Panc1 (cell line): Measurements from ENCODE around the gene FAM13A. TPM values are rescaled to one million over a fixed set of nuclear protein-coding genes. Genes with fewer than 3 reads are reported as not detected.
A peak's percentile ranks its signal among the peaks of the same experiment; 100 is the strongest.

ENCODE experiments used
- ATAC-seq: fragments of 200-7000 bp; cut with Tn5 transposase; 2 replicates; pipeline ENCODE4 v1.9.1; 2020; ENCODE audit warnings: mild to moderate bottlenecking, moderate library complexity
- BruUV-seq: library from RNA; stranded (reverse); fragments of 400-500 nt; replicated peaks from 2 replicates; lab custom pipeline; 2021; lab: Mats Ljungman, UMichigan
- CTCF ChIA-PET: fragments of 300-600 bp; sonication (Branson Sonifier 250); formaldehyde crosslinking; loops from one replicate; lab custom pipeline; 2022; ENCODE audit warnings: antibody characterized with exemption; lab: Charles Lee
- POLR2A ChIA-PET: fragments of 300-600 bp; sonication (Branson Sonifier 250); formaldehyde crosslinking; loops from one replicate; lab custom pipeline; 2022; ENCODE audit warnings: antibody characterized with exemption; lab: Charles Lee
- DNase-seq: peaks from one replicate; pipeline ENCODE4 v3.0.0-alpha.2; 2010; ENCODE audit warnings: low read depth, low spot score
- H3K27ac ChIP-seq: 2 replicates; pipeline ENCODE4 v1.5.1; 2011; ENCODE audit warnings: mild to moderate bottlenecking, low read length, inconsistent platforms
- H3K27me3 ChIP-seq: fragments of 200-500 bp; sonication (Bioruptor generic); 2 replicates; pipeline ENCODE4 v1.6.0; 2014; ENCODE audit warnings: low read length, inconsistent platforms; ENCODE audit not compliant: control insufficient read depth, insufficient read depth
- H3K36me3 ChIP-seq: fragments of 200-500 bp; sonication (Bioruptor generic); 2 replicates; pipeline ENCODE4 v1.5.1; 2014; ENCODE audit warnings: inconsistent platforms, mild to moderate bottlenecking, low read length, moderate library complexity; ENCODE audit not compliant: control insufficient read depth, insufficient read depth
- H3K4me1 ChIP-seq: 2 replicates; pipeline ENCODE4 v1.5.1; 2011; ENCODE audit warnings: inconsistent platforms, mild to moderate bottlenecking, low read length, moderate library complexity; ENCODE audit not compliant: control insufficient read depth, insufficient read depth
- H3K4me3 ChIP-seq, 2 experiments: 2 replicates each; pipeline ENCODE4 v1.5.1; 2011 to 2012; ENCODE audit warnings: low read depth in 2 of 2, low read length in 2 of 2, mild to moderate bottlenecking in 2 of 2, inconsistent platforms in 1 of 2, moderate library complexity in 1 of 2
- H3K9me3 ChIP-seq: fragments of 200-500 bp; sonication (Bioruptor generic); 2 replicates; pipeline ENCODE4 v1.5.1; 2014; ENCODE audit warnings: low read depth, mild to moderate bottlenecking, inconsistent platforms, low read length, moderate library complexity; ENCODE audit not compliant: control insufficient read depth, insufficient read depth
- CTCF ChIP-seq: fragments of 450-650 bp; IDR thresholded peaks from 2 replicates; pipeline ENCODE4 v1.5.1; 2017; ENCODE audit warnings: mild to moderate bottlenecking
- POLR2AphosphoS5 ChIP-seq: IDR thresholded peaks from 2 replicates; pipeline ENCODE4 v1.6.1; 2012; ENCODE audit warnings: mild to moderate bottlenecking, low read depth, low read length, moderate library complexity
- REST ChIP-seq, 2 experiments: IDR thresholded peaks; 2 replicates each; pipeline ENCODE4 v1.6.1; 2011 to 2012; ENCODE audit warnings: low read depth in 2 of 2, control low read depth in 1 of 2, low read length in 1 of 2, mild to moderate bottlenecking in 1 of 2, moderate library complexity in 1 of 2; ENCODE audit not compliant: insufficient read depth in 1 of 2
- SIN3A ChIP-seq: IDR thresholded peaks from 2 replicates; pipeline ENCODE4 v1.6.1; 2012; ENCODE audit warnings: low read depth, mild to moderate bottlenecking, low read length, moderate library complexity, borderline replicate concordance; ENCODE audit not compliant: insufficient read depth
- TCF7L2 ChIP-seq: IDR thresholded peaks from 2 replicates; pipeline ENCODE4 v1.6.1; 2011; ENCODE audit warnings: mild to moderate bottlenecking, low read depth, low read length, inconsistent platforms
- in situ Hi-C: cut with HindIII; loops from 2 replicates; pipeline ENCODE4 v1.10.0; 2016; ENCODE audit warnings: low sequenced_read_pairs, low pct_unique_long_range_greater_than_20kb
- intact Hi-C: fragments of 100-400 bp; cut with micrococcal nuclease; formaldehyde crosslinking; loops from one replicate; pipeline ENCODE4 v1.10.0; 2022; ENCODE audit not compliant: unreplicated experiment
- total RNA-seq: library from RNA; stranded (reverse); gene quantifications from one replicate; pipeline ENCODE4 v1.2.1, GENCODE V29; 2021; ENCODE audit not compliant: unreplicated experiment

The FAM13A gene
- total RNA-seq, 1 experiment from 2014 or later = 5.8 TPM

GRCh38 chr4:88706574-88706973 lies 350.4 kb downstream of the FAM13A start:
- in situ Hi-C loops (no loop called here), intact Hi-C loops (loop anchor here (5.0 to 10.0 kb wide), 2 partner anchors 88 to 316 kb away; no protein-coding TSS in a partner anchor)
- ATAC-seq (no peak; the same call in 1 of the 2 replicates), DNase-seq (no peak)
- Histone ChIP-seq H3K27ac (no peak overlapping the region), H3K27me3 (no peaks in the 10 kb centered on the region), H3K4me3 (no peak overlapping the region), H3K9me3 (no peaks in the 10 kb centered on the region), H3K4me1 (no peaks in the 10 kb centered on the region), H3K36me3 (no peaks in the 10 kb centered on the region)
- TF ChIP-seq POLR2AphosphoS5 (no peak), SIN3A (no peak), REST (IDR thresholded peaks at IDR 0.05; ENCODE audit: insufficient read depth in 1 of 2, low read depth in 2 of 2, low read length in 1 of 2) (no peak), CTCF (peak; percentile 56), TCF7L2 (no peak)
- no TSS peak for BruUV-seq
- ChIA-PET POLR2A (no interaction called here), CTCF (interaction anchor here (0.7 to 1.1 kb wide), 2 partner anchors 175 to 317 kb away, joined by 3 to 4 read pairs; no protein-coding TSS in a partner anchor)

GRCh38 chr4:88705805-88706492 lies 351.0 kb downstream of the FAM13A start:
- POLR2A ChIA-PET = no interaction called here

More at GRCh38 chr4:88705805-88706492, 351.0 kb downstream of the FAM13A start:
- ATAC-seq = no peak
- no peak for DNase-seq
- no peaks in the 10 kb centered on the region for H3K4me1 ChIP-seq
- H3K9me3 ChIP-seq = no peaks in the 10 kb centered on the region
- no peak overlapping the region for H3K27ac ChIP-seq
- H3K27me3 ChIP-seq = no peaks in the 10 kb centered on the region
- TF ChIP-seq REST (IDR thresholded peaks at IDR 0.05; ENCODE audit: insufficient read depth in 1 of 2, low read depth in 2 of 2, low read length in 1 of 2) = no peak
- no peak for TF ChIP-seq CTCF
- no peak for TF ChIP-seq TCF7L2
- no peak for TF ChIP-seq SIN3A
- no peak for TF ChIP-seq POLR2AphosphoS5
- no peaks in the 10 kb centered on the region for H3K36me3 ChIP-seq
- in situ Hi-C loops = no loop called here
- BruUV-seq = no TSS peak
- intact Hi-C loops = loop anchor here (5.0 to 10.0 kb wide), 2 partner anchors 89 to 316 kb away; no protein-coding TSS in a partner anchor
- H3K4me3 ChIP-seq = no peak overlapping the region
- CTCF ChIA-PET = no interaction called here
